SH-SY5Y (cell line): ENCODE data around the gene RNF121.

Experiments used
- GATA2 ChIP-seq: IDR thresholded peaks from 2 replicates; pipeline ENCODE4 v1.6.1; 2011; ENCODE audit warnings: mild to moderate bottlenecking, low read depth, low read length
- GATA3 ChIP-seq: IDR thresholded peaks from 2 replicates; pipeline ENCODE4 v1.6.1; 2011; ENCODE audit warnings: low read depth, mild to moderate bottlenecking, low read length, moderate library complexity

RNF121 gene

DNA sequence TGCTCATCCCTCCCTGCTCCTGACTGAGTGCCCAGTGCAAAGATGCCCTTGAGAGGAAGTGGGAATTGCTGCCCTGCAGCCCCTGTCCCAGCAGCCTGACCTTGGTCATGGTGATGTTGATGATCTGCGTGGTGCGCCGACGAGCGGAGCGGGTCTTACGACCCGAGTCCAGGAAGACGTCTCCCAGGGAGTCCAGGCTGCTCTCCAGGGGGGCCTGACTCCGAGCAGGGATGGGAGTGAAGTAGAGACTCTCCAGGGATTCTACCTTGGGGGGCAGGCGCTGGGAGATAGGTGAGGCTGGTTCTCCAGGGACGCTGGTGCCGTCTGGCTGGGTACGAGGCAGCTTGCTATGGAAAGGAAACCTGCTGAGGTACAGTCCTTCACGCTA is 78.2 kb downstream of the RNF121 start:
- TF ChIP-seq GATA3 (no peak), GATA2 (no peak)

DNA sequence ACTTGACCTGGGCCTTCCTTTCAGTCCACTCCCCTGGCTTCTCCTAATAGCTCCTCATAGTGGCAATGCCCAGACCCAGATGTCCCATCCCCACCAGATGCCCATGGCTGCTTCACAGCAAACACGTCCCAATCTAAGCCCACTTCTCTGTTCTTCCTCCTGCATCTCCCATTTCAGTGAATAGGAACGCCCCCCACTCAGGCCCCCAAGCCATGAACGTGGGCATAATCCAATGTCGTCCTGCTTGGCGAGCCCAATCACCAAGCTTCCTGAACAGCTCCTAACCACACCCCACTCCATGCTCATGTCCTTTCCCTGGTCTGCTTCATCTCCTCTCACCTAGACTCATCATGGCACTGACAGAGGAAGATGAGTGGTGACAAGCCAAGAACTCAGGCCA is 78.7 kb downstream of the RNF121 start:
- no peak for TF ChIP-seq GATA2
- no peak for TF ChIP-seq GATA3

DNA sequence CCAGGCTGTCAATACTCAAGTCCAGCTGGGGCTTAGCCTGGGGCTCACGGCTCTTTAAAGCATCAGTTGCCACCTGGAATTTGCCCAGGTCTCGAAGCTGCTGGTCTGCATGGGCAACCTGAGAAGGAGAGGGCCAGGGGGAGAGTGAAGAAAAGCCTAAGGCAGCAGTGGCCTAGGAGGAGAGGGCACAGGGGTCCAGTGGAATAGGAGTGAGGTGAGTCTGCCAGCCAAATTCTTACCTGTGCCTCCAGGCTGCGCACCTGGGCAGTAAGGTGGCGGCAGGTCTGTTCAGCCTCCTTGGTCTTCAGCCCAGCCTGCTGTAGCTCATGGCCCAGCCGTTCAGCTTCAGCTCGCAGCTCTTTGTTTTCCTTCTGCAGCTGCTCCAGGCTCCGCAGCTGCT is 79.9 kb downstream of the RNF121 start:
- no peak for TF ChIP-seq GATA3
- no peak for TF ChIP-seq GATA2

DNA sequence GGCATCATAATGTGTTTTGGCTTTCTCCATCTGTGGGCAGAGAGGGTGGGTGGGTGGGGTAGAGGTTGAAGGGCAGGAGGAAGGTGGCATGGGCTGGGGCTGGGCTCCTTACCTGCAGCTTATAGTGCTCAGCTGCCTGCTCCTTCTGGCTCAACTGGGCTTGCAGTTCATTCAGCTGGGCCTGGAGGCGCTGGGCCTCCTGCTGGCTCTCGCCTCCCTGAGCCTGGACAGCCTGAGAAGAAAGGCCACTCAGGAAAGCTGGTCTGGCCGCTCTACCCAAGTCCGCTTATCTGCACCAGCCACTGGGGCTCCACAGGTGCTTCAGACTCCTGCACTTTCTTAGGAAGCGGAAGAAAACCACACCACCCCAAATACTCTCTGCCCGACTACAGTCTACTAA is 80.3 kb downstream of the RNF121 start:
- TF ChIP-seq GATA3 (no peak), GATA2 (no peak)

DNA sequence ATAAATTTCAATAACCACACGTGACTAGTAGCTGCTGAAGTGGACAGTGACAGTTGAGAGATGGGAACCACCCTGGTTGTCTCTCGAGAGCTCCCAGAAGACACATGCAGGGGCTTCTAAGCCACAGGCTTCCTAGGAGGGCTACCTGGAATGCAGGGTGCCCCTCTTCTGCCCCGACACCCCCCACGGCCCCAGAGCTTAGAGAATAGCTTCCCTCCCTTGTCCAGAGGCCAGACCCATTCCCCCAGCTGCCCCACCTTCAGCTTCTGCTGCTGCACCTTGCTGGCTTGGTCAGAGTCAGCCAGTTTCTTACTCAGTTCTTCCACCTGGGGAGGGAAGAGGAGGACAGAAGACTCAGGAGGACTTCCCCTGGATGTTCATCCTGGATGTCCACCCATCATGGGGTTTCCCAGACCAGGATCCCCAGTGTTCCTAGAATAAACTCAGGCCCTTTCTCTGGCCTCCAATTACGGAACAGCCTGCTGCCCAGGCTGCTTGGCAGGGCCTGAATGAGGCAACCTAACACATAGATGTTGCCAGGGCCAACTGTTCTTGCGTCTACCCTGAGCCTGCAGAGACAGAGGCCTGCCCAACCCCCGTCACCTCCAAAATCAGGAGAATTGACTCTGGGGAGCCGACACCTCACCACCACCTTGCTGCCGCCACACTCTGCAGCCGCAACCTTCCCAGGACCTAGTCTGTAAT is 81.8 kb downstream of the RNF121 start:
- no peak for TF ChIP-seq GATA3

DNA sequence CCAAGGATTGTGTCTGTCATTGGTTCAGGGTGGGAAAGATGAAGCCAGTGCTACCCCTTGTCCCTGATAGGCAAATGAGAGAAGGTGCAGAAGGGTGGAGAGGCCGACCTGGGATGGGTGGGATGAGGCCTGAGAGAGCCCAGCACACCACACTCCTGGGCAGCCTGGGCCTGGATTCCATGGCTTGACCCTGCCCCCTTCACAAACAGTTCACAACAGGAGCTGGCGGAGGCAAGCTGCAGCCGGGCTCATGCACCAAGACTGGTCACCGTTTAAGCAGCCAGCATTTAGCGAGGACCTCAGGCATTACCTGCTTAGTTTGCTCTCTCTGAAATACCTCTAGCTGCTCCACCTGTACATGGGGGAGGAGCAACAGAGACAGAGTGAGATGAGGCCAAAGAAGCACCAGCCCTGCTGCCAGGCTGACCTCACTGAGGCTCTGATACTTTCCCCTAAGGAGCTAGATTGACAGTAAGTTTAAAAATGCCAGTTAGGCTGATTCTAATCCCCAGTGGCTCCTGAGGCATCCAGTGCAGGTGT is 83.3 kb downstream of the RNF121 start:
- TF ChIP-seq GATA2 (no peak), GATA3 (no peak)

DNA sequence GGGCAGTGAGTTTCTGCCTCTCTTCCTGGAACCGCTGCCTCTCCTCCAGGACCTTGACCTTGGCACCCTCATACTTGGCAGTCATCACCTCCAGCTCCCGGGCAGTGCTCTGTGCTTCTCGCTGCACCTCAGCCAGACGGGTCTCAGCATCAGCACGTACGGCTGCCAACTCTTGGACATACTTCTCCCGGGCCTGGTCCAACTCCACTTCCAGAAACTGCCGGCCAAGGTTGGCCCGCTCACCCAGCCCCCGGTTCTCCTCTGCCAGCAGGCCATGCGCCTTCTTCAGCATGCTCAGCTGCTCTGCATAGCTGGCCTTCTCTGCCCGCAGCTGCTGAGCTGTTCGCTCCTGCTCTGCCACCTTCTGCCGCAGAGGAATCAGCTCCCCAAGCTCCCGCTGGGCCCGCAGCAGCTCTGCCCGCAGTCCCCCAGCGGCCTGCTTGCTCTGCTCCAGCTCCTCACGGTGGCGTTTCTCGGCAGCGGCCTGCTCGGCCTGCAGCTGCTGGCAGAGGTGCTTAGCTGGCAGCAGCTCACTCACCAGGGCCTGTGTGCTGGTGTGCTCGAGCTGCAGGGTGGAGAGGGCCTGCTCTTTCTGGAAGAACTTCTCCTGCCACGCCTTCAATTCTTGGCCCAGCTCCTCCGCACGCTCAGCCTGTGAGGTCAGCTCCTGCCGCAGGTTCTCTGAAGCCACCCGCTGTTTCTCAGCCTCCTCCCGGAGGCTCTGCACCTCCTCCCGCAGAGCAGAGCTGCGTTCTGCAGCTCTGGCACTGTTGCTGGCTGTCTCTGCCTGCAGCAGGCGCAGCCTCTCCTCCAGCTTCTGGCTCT is 84.3 kb downstream of the RNF121 start:
- TF ChIP-seq GATA2 (no peak), GATA3 (no peak)

DNA sequence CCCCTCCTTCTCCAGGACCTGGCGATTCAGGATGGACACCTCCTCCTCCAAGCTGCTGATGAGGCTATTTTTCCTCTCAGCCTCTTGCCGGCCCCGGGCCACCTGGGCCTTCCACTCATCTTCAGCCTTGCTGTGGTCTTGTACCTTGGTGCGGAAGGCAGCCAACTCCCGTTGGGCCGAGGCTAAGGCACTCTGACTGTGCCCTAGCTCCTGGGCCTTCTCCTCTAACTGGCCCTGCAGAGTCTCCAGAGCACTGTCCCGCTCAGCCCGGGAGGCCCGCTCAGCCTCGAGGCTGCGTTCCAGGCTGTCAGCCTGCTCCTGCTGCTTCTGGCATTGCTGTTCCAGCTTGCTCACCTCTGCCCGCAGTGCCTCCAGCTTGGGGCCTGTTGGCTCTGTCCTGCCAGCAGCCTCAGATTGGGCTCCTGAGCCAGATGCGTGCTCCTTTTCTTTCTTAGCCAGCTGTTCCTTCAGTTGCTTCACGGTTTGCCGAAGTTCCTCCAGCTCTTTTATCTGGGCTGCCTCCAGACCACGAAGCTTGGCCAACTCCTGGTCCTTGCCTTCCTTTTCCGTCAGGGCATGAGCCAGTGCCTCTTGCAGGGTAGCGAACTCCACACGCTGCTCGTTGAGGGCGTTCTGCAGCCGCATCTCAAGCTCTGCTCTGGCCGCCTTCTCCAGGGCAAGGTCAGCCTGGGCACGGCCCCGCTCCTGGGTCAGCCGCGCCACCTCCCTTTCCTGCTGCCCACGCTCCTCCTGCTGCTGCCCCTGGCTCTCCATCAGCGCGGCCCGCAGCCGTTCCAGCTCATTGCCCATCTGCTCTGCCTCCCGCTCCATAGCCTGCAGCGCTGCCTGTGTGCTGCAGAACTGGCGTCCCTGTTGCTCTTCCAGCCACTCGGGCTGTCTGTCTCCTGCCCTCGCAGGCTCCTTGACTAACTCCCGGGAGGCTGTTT is 85.2 kb downstream of the RNF121 start:
- no peak for TF ChIP-seq GATA2
- no peak for TF ChIP-seq GATA3

DNA sequence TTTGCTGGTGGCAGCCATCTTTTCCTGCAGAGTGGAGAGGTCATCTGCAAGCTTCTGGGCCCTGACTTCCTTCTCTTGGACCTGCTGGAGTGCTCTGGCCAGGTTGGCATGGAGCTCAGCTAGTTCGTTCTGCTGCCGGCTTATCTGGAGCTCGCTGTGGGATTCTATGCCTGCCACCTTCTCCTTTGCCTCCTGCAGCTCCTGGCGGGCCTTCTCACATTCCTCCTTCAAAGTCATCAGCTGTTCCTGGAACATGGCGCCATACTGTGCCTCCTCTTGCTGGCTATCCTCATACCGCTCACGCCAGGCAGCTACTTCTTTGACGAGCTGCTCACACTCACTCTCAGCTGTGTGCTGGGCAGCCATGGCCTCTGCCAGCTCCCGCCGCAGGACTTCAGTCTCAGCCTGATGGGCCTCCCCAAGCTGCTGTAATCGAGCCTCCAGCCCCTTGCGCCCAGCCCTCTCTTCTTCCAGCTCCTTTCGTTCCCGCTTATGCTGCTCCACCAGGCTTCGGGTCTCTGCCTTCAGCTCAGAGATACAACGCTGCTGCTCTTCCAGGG is 86.0 kb downstream of the RNF121 start:
- TF ChIP-seq GATA3 (no peak), GATA2 (no peak)

DNA sequence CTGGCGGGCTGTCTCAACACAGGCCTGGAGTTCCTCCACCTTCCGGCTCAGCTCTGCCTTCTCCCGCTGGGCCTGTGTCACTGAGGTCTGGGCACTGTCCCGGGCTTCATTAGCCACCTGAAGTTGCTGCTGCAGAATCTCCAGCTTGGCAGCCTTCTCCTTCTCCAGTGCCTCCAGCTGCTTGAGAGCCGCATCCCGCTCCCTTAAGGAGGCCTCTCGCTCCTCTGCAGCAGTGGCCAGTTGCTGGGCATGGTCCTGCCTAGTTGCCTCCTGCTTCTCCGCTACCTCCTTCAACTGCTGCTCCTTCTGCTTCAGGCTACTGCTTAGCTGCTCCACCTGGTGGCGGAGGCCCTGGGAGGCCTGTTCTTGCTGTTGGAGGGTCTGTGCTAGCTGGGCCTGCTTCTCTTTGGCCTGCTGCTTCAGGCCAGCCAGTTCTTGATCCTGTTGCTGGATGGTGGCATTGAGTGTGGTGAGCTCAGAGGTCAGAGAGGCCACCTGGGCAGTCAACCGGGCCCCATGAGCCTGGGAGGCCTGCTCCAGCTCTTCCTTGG is 86.7 kb downstream of the RNF121 start:
- no peak for TF ChIP-seq GATA3
- TF ChIP-seq GATA2: no peak

DNA sequence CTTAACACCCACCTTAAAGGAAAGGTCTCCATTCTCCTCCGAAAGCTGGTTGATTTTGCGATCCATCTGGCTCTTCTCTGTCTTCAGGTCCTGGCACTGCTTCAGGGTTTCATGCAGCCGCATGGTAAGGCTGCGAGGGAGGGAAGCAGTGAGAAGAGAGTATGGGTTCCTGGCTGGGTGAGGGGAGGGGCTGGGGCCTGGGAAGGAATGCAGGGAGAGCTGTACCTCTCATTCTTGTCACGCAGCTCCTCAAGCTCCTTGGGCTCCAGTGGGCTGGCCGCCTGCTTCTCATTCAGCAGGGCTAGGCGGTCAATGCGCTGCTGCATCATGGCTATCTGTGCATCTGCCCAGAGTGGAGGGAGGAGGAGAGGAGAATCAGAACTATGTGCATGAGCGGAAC is 89.3 kb downstream of the RNF121 start:
- TF ChIP-seq GATA2 (no peak), GATA3 (no peak)

DNA sequence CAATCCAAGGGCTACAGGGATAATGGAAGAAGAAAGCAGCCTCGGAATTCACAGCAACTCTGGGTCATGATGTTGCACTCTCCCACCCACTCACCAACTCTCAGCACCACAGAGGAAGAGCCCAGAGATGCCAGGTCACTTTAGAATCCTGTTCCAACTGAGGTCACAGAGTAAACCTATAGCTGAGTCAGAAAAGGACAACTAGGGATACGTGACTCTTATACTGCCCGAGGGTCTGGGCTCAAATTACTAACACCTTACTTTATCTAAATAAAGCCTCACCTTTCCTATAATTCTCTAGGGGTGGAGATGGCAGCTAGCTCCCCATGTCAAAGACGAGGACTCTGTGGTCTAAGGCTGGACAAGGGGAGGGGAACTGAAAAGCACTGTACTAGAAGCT is 94.5 kb downstream of the RNF121 start:
- TF ChIP-seq GATA2 (no peak), GATA3 (no peak)

DNA sequence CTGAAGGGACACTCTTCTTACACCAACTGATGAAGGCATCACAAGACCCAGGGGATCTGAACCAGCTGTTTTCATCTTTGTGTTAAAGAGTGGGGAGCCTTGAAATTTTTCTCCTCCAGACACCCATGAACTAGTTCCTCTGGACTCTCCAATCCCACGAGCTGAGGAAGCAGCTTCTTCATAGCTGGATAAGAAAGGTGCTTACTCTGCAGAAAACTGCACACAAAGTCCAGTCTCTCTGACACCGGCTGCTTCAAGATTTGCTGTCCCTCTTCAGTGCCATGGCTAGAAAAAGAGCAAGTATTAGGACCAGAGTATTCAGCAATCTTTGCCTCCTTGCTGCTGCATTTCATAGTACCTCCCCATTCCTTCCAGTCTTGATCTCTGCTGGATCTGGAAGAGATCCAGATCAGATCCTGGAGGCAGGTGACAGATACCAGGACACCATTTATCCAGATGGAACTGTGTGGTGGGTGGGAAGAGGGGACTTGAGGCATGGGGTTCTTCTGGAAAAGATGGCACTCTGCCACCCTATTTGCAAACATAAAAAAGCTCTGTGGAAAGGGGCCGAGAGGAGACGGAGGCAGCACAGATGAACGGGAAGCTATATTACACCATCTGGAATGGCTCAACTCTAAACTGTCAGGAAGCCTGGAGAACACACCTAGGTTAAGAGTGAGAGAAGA is 95.4 kb downstream of the RNF121 start:
- TF ChIP-seq GATA3 (peak; percentile 75), GATA2 (peak; percentile 92)
